HG03439 (cell line): ENCODE measurements around the gene RAB11FIP4.

Experiments used
- ATAC-seq: cut with Tn5 transposase; IDR thresholded peaks from one replicate; pipeline ENCODE4 v1.9.1; 2021; ENCODE audit warnings: mild to moderate bottlenecking, moderate library complexity; ENCODE audit not compliant: unreplicated experiment

Gene RAB11FIP4

DNA sequence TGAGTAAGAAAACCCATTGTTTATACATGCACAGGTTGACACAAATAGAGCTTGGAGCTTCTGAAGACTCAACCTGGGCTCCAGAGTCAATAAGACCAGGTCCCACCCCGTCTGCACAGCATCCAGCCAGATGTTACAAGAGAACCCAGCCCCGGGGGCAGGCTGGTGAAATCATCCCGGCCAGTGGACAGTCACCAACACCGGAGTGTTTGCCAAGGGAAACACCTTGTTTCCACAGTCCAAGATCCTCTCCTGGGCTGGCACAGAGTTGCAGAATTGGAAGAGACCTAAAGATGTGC, 90.3 kb downstream of the RAB11FIP4 start:
- ATAC-seq = no peak

DNA sequence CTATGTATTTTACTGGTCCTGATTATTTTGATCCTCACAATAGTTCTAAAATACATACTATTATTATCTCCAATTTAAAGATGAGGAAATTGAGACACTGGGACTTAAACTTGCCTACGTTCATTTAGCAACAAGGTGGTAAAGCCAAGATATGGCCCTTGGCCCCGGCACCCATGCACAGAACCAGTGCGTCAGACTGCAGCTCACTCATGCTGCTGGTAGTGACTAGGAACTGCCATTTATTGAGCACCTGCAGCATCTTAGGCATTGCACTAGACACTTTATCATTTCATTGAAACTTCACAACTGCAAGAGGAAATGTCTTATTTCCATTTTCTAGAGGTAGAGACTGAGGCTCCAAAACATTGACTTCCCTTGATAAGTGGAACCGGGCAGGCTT, 93.3 kb downstream of the RAB11FIP4 start:
- no peak for ATAC-seq

DNA sequence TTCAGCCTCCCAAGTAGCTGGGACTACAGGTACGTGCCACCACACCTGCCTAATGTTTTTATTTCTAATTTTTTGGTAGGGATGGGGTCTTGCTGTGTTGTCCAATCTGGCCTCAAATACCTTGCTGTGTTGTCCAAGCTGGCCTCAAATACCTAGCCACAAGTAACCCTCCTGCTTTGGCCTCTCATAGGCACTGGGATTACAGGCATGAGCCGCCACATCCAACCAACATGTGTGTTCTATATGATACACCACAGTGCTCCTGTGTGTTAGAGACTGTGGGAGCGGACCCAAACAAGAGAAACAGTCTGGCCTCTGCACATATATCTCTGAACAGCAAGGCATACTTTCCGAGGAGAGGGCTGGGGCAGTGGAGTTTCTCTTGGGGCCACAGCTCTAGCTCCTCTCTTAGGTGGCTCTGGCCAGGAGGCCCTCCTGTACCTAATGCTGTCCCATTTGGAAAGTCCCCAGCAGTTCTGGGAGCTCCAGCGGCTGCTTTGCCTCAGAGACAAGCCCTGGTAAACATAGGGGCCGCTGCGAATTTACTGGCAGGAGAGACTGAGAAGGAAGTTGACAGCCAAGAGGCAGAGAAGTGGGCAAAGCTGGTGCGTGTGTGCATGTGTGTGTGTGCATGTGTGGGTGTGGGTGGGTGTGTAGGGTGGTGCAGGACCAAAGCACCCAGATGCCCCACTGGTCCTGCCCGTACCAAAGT, 95.0 kb downstream of the RAB11FIP4 start:
- ATAC-seq = no peak

DNA sequence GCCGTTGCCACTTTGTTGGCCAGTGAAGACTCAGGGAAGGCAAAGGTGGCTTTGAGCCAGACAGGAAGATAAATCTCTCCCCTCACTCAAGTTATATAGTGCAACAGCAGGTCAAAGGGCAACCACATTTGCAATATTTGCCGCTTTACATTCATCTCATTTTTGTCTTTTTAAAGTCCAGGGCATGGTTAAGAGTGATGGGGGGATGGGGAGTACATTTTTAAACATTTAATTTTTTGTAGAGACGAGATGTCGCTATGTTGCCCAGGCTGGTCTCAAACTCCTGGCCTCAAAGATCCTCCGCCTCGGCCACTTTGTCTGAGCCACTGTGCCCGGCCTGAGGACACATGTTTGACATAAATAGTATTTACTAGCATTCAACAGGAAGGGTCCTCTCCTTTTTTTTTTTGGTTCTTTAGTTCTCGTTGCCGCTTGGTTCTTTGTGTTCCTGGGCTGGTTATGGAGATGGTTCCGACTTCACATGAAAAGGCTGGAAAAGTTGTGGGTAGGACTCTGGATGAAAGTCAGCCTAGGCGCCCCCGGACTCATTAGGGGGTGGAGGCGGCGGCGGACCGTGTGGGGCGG, 95.7 kb downstream of the RAB11FIP4 start:
- no peak for ATAC-seq

DNA sequence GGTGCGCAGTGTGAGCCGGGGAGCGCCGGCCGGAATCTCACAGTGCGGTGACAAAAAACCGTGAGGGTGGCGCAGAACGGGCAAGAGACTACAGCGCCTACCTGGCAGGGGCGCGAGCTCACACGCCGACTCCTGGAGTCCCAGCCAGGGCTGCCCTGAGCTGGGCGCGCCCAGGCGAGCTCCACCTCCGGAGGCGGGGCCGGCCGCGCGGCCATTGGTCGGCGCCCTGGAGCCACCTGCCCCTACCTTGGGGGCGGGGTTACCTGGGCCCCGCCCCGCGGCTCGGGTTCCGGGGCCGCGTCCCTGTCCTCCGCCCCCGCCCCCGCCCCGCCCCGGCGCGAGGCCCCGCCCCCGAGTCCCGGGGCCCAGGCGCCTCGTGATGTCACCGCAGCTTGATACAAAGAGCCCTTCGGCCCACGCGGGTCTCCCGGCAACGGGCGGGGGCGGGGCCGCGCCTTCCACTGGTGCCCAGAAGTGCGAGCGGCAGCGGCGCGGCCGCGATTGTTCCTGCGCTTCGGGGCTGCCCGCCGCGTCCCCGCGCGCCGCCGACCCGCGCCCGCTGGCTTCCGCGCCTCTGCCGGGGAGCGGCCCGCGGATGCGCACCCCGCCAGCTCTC, 96.3 kb downstream of the RAB11FIP4 start:
- ATAC-seq = peak; percentile 59

DNA sequence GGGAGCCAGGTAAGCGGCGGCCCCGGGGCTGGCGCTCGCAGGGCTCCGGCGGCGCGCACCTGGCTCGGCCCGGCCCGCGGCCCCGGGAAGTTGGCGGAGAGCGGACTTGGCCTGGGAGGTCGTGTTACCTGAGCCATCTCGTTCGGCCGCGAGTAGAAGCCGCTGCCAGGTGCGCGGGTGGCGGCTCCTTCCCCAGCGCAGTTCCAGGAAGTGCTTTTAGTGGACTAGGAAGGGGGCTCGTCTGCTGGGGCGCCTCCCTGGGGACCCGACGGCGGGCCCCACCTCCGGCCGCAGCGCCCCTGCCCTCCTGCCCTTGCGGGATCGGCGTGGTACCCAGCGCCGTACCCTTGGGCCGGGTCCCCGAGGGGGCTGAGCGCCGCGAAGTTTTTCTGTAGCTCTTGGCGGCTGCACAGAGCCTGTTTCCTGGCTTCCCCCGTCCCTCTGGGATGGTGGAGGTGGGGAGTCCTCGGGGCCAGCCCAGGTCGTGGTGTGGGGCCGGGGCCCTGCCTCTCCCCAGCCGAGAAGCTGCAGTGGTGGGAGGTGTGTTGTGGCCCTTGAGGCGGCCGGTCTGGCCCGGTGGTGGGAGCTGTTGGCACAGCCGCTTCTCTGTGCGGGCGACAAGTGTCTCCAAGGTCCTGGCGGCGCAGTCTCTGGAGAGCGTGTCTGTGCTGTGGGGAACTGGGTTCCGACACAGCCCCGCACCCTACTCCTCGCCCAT, 96.9 kb downstream of the RAB11FIP4 start:
- ATAC-seq = peak; percentile 28

DNA sequence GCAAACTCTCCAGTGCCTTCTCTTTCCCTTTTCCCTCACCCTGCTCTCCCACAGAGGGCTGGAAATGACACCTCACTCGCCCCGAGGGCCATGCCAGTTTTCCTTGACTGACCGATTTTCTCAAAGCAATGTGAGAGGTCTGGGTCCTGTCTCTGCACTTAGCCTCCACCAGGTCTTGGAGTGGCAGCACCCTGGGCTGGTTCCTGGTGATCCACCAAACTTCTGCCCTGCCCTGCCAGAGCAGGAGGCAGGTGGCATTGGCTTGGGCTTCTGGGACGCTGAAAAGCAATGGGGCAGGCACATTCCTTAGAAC, 97.5 kb downstream of the RAB11FIP4 start:
- ATAC-seq = no peak

DNA sequence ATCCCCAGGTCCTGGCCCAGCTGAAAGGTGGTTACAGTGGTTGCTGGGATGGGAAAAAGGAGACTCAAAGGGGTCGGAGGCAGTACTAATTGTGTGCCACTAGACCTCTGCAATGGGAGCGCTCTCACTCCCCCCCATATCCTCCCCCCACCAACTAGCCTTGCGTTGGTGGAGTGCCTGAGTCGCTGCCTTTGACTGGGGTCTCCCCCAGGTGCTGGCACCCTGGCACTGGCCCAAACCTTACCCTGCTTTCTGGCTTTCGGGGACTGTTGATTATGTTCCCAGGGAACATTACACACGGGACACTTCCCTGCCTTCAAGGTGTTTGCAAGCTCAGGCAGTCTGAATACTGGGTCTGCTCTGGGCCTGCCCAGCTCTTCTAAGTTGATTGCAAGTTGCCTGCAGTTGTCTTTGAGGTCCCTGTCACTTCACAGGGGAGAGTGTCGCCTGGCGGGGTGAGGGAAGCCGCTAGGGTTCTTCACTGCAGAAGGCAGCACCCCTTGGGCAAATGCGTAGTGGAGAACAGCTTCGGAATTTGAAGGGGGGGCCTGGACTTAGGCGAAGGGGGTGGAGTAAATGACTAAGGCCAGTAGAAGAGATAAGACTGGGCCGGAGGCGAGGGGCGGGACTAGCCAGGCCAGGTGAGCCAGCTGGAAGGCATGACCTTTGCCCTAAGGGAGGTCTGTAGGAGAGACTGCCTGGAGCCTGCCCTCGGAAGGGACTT, 98.0 kb downstream of the RAB11FIP4 start:
- no peak for ATAC-seq

DNA sequence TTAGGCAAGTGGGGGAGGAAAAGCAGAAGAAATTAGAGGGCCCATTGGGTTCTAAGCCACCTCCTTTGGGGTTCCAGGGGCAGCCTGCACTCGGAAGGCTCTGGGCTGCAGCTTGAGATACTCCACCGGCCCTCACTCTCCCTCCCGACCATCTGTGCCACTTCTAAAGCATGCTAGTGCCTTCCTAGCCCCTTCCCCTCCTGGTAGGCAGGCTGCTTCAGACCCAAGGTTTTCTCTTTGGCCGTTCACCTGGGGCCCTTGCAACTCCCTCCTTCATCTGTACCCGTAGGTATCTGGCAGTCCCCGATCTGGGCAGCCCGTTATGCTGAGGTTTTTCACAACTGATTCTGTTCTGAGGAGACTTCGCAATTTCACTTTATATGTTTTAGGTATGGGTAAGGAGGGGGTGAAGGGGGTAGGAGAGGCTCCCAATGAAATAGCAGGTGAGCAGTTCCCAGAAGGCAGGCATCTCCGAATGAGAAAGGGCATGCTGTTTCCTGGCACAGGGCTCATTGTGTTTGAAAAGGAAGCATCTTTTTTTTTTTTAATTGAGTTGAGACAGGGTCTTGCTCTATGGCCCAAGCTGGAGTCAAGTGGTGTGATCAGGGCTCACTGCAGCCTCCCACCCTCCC, 98.7 kb downstream of the RAB11FIP4 start:
- ATAC-seq = no peak

DNA sequence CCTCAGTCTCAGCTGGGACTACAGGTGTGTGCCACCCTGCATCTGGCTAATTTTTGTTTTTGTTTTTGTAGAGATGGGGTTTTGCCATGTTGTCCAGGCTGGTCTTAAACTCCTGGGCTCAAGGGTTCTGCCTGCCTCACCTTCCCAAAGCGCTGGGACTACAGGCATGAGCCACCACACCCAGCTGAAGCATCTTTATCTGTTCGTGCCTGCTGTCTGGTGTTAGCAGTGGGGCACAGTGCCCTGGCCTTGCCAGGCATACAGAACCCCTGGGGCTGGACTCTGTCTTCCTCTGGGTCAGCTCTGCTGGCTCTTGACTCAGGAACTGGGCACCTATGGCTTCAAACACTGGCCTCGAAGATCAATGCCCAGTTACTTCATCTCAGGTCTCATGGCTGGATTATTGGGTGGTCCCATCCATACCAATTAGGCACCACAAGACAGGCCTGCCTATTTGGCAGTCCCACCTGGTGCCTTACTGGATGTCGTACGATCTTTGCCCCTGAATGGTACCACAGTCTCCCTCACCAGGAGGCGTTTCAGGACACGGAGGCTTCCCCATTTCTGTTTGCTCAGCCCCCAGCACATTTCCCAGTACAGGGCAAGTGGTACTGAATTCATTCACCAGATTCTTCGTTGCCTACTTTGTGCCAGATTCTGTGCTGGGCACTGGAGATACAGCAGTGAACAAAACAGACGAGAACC, 99.3 kb downstream of the RAB11FIP4 start:
- no peak for ATAC-seq

DNA sequence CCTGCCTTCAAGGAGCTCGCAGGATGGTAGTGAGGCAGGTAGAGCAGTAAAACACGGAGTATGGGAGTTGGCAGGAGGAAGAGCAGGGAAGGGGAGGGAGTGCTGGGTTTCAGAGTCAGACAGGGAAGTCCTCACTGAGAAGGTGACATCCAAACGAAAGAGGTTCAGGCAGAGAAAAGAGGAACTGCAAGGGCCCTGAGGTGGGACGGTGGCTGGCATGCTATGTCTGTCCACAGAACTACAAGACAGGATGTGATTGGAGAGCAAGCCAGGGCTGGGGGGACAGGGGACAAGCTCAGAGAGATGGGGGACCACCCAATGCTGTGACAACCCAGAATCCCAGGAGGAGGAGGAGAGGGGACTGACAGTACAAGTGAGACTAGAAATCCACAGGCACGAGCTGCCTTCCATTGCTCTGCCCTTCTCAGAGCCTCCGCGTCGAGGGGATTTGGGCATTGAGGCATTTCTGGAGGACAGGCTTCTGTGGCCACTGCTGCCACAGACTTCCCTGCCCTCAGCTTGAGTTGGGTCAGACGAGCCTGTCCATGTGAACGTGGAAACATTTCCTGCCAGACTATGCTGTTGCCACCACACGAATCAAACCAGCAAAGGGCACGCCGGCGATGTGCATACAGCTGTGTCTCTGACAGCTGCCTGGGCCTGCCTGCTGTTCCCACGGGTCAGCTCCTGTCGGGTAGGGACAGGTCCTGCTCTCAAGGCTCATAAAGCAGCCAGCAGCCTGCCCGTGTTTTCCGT, 100.1 kb downstream of the RAB11FIP4 start:
- ATAC-seq = no peak

DNA sequence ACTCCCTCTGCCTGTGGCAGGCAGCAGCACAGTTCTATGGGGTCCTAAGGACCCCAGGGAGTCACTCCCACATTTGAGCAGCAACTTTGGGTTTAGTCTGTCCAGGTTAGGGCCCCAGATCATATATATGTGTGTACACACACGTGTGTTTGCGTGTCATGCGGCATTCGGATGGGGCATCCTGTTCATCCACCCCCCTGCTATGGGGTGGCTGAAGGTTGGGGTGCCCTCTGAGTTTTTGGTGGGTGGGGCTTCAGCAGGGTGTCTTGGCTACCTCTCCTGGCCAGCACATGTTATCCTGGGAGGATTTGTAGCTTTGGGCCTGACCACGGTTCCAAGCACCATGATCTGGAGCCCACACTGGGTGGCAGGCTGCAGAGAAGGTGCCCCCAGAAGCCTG, 100.7 kb downstream of the RAB11FIP4 start:
- ATAC-seq = no peak

DNA sequence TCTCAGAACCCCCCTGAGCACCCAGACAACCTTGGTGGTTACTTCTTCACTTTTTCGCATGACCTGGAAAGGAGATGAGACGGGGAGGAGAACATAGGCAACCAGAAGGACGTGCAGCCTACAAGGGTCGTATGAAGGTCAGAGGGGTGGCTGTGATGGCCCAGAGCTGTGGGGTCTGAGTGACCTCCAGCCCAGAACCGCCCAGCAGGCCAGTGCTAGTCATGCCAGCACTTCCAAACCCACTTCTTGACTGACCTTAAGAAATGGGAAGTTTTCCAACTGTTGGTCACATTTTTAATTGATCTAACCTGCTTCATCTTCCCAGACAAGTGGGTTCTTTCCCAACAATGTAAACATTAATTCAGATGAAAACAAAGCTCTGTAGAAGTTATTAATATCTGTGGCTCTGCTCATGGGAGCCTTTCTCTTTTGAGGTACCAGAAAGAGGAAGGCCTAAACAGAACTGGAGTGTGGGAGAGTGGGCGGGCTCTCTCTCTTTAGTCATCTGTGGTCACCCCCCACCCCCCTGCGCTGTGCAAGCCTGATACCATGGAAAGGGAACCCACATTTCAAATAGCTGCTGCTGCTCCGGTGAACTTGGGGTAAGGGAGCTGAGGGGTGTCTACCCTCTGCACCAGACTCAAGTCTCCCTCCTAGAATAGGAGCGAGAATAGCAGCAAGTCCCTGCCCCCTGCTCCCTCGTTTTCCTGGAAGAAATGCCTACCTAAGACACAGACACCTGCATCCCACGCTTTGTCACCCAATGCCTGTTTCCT, 101.6 kb downstream of the RAB11FIP4 start:
- ATAC-seq = no peak

DNA sequence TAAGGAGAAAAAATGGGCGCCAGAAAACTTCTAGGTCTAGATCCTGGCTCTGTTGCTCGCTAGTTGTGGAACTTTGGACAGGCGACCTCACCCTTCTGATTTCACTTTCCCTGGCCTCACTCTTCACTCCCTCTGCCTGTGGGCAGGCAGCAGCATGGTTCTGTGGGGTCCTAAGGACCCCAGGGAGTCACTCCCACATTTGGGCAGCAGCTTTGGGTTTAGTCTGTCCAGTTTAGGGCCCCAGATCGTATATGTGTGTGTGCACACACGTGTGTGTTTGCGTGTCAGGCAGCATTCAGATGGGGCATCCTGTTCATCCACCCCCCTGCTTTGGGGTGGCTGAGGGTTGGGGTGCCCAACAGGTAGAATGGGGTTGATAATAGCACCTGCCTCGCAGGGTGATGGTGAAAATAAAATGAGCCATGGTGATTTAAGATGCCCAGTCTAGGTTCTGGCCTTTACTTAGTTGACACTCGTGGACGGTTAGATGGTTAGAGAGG, 102.2 kb downstream of the RAB11FIP4 start:
- no peak for ATAC-seq

DNA sequence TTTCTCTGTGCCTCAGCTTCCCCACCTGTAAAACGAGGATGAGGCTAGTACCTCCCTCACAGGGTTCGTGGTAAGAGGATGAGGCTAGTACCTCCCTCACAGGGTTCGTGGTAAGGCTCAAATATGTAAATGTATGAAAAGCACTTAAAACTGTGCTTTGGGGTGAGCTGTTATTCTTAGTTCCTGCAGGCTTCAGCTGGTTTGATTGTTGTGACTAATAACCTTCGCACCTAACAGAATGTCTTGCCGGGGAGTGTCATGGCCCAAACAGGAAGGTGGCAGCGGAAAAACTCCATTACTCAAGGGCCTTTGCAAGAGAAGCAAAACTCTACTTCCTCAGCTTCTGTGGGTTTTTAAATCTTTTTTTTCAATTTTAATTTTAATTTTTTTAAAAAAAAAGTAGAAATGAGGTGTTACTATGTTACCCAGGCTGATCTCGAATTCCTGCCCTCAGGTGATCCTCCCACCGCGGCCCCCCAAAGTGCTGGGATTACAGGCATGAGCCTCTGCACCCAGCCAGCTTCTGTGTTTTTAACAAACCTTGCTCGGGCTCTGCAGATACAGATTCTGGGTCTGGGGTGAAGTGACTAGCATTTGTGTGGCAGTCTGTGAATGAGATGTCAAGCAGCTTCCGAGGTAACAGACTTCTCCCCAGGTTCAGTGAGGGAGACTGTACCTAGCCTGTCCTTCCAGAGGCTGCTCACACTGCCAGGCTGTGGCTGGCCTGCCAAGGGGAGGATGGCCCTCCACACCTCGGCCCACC, 103.0 kb downstream of the RAB11FIP4 start:
- peak; percentile 51 for ATAC-seq

DNA sequence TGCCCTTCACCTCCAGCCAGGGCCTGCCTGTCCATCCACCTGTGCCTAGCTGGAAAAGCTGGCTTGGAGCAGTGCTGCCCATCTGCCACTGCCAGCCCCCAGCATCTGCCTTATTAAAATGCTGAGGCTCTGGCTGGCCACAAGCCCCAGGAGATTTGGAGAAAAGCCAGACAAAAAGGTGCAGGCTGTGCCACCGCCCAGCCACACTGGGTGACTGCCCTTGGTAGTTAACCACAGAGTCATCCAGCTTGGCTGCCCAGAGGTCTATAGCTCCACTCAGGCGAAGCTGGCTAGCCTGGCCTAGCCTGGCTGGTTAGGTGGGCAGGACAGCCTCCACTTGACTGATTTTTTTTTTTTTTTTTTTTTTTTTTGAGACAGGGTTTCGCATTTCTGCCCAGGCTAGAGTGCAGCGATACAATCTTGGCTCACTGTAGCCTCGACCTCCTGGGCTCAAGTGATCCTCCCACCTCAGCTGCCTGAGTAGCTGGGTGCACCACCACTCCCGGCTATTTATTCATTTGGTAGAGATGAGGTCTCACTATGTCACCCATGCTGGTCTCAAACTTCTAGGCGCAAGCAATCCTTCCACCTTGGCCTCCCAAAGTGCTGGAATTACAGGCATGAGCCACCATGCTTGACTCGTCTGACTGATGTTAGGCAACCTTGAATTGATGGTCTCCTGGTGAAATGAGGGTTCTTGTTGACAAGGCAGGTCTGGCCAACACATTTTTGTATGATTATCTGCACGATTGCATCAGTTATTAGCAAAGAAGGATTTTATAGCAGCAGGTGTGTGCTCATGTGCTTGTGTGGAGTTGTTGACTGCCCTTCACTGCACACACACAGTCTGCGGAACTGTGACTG, 103.8 kb downstream of the RAB11FIP4 start:
- no peak for ATAC-seq

DNA sequence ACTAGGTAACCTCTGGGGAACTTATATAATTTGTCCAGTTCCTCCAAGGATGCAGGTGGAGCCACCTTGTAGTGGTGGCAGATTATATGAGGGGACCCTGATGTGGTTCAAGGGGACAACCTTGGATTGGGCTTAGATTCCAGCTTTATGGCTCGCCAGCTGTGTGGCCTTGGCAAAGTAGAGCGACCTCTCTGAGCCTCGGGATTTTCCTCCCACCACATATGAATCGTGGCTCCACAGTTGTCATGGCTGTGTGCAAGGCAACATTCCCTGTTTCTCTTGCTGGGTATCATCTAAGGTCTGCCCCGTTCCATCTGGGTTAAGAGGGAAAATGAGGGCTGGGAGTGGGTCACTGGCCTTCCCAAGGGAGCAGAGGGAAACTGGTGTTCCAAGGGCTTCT, 104.6 kb downstream of the RAB11FIP4 start:
- no peak for ATAC-seq
